IPS-18a (cell line): ENCODE measurements around the gene LAD1.

Source experiments
- H3K27ac ChIP-seq: one replicate; pipeline ENCODE4 v1.5.1; 2013; ENCODE audit warnings: low read length
- H3K27me3 ChIP-seq: one replicate; pipeline ENCODE4 v1.6.1; 2013; ENCODE audit warnings: mild to moderate bottlenecking, low read length; ENCODE audit not compliant: control insufficient read depth, insufficient read depth
- H3K36me3 ChIP-seq: one replicate; pipeline ENCODE4 v1.6.1; 2013; ENCODE audit warnings: low read depth, low read length; ENCODE audit not compliant: control insufficient read depth
- H3K4me1 ChIP-seq: one replicate; pipeline ENCODE4 v1.6.1; 2013; ENCODE audit warnings: low read depth, low read length; ENCODE audit not compliant: control insufficient read depth
- H3K4me3 ChIP-seq: one replicate; pipeline ENCODE4 v1.5.1; 2013; ENCODE audit warnings: low read length
- H3K9ac ChIP-seq: one replicate; pipeline ENCODE4 v1.6.1; 2013; ENCODE audit warnings: mild to moderate bottlenecking, low read length, moderate library complexity
- H3K9me3 ChIP-seq: one replicate; pipeline ENCODE4 v1.6.1; 2013; ENCODE audit warnings: low read depth, low read length; ENCODE audit not compliant: control insufficient read depth

The LAD1 gene

GRCh38 chr1:201344206-201345080, 54.7 kb downstream of the LAD1 start:
- H3K4me1 ChIP-seq: peaks cover 26% of the 10 kb centered on the region

GRCh38 chr1:201341377-201341776, 57.7 kb downstream of the LAD1 start:
- H3K27me3 ChIP-seq: no peaks in the 10 kb centered on the region
- no peak overlapping the region for H3K4me3 ChIP-seq
- no peaks in the 10 kb centered on the region for H3K36me3 ChIP-seq
- no peak overlapping the region for H3K27ac ChIP-seq
- no peak overlapping the region for H3K9ac ChIP-seq
- H3K9me3 ChIP-seq: no peaks in the 10 kb centered on the region
- H3K4me1 ChIP-seq: peaks cover 2% of the 10 kb centered on the region

More at GRCh38 chr1:201344206-201345080, 54.7 kb downstream of the LAD1 start:
- H3K27ac ChIP-seq: no peak overlapping the region
- no peak overlapping the region for H3K9ac ChIP-seq
- no peaks in the 10 kb centered on the region for H3K27me3 ChIP-seq
- H3K9me3 ChIP-seq: no peaks in the 10 kb centered on the region
- H3K36me3 ChIP-seq: no peaks in the 10 kb centered on the region
- H3K4me3 ChIP-seq: no peak overlapping the region

GRCh38 chr1:201336711-201337450, 62.2 kb downstream of the LAD1 start:
- Histone ChIP-seq H3K27me3 (no peaks in the 10 kb centered on the region), H3K4me1 (no peaks in the 10 kb centered on the region), H3K9me3 (no peaks in the 10 kb centered on the region), H3K4me3 (no peak overlapping the region), H3K27ac (no peak overlapping the region), H3K36me3 (no peaks in the 10 kb centered on the region), H3K9ac (no peak overlapping the region)

DNA sequence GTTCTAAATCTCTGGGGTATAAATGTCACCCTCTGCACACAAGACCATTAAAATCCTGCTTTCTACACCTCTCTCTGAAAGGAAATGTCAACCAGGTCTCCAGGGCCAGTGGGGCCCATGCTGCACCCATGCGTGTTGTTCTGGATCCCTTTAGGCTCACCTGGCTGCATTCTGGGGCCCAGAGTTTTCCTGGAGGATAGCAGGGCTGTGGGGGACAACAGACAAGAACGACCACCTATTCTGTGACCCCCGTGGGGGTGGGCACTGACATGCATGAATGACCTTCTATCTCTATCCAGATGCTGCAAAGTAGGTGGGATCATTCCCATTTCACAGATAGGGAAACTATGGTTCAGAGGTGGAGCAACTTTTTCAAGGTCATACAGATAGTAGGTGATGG, 63.2 kb downstream of the LAD1 start:
- Histone ChIP-seq H3K4me3 (no peak overlapping the region), H3K36me3 (no peaks in the 10 kb centered on the region), H3K27ac (no peak overlapping the region), H3K4me1 (no peaks in the 10 kb centered on the region), H3K9me3 (no peaks in the 10 kb centered on the region), H3K27me3 (no peaks in the 10 kb centered on the region), H3K9ac (no peak overlapping the region)

DNA sequence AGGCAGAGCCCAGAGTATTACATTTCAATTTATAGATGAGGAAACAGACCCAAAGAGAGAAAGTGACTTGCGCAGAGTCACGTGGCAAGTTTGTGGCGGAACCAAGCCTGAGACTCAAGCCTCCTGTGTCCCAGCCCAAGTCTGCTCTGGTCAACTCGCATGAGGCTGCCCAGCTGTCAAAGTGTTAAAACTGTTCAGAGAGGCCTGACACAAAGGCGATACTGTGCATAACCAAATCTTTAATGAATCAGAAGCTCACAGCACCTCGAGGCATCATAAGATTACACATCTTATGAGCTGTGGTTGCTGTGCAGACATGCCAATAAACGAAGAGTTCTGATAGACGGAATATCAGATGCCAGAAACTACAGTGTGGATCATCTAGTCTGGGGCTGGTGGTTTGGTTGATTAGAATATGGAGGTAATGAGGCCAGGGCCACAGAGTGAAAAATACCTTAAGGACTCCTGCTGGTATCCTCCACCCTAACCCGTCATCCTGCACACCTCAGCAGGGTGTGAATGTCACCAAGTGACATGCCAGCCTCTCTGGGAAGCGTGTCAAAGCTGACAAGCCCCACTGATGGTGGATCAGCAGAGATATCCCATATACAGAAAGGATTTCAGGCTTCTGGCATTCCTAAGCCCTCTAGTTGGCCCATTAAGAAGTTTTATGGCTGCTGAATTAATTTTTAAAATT, 63.8 kb downstream of the LAD1 start:
- Histone ChIP-seq H3K9me3 (no peaks in the 10 kb centered on the region), H3K36me3 (no peaks in the 10 kb centered on the region), H3K4me1 (no peaks in the 10 kb centered on the region), H3K9ac (no peak overlapping the region), H3K27ac (no peak overlapping the region), H3K4me3 (no peak overlapping the region), H3K27me3 (no peaks in the 10 kb centered on the region)

GRCh38 chr1:201334325-201335173, 64.6 kb downstream of the LAD1 start:
- Histone ChIP-seq H3K4me1 (no peaks in the 10 kb centered on the region), H3K27me3 (no peaks in the 10 kb centered on the region), H3K9ac (no peak overlapping the region), H3K36me3 (no peaks in the 10 kb centered on the region), H3K9me3 (no peaks in the 10 kb centered on the region), H3K4me3 (no peak overlapping the region), H3K27ac (no peak overlapping the region)

- no peaks in the 10 kb centered on the region for H3K27me3 ChIP-seq
- H3K9ac ChIP-seq: no peak overlapping the region
- no peak overlapping the region for H3K4me3 ChIP-seq
- no peaks in the 10 kb centered on the region for H3K9me3 ChIP-seq
- no peaks in the 10 kb centered on the region for H3K36me3 ChIP-seq
- H3K27ac ChIP-seq: no peak overlapping the region
- H3K4me1 ChIP-seq: no peaks in the 10 kb centered on the region
Observed at GRCh38 chr1:201332616-201333335, 66.3 kb downstream of the LAD1 start.

DNA sequence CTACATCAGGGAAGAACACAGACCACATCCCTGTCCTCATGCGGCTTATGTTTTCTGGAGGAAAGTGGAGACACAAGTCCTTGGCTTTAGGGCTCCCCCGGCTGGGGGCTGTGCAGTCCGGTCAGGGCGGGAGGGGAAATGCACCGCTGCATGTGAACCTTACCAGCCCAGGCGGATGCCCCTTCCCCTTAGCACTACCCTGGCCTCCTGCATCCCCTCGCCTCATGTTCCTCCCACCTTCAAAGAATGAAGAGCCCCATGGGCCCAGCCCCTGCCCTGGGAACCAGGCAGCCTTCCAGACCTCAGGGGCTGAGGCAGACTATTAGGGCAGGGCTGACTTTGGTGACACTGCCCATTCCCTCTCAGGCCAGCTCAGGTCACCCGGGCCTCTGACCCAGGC, 67.1 kb downstream of the LAD1 start:
- H3K27me3 ChIP-seq: no peaks in the 10 kb centered on the region
- no peak overlapping the region for H3K4me3 ChIP-seq
- H3K27ac ChIP-seq: no peak overlapping the region
- no peak overlapping the region for H3K9ac ChIP-seq
- H3K4me1 ChIP-seq: no peaks in the 10 kb centered on the region
- no peaks in the 10 kb centered on the region for H3K9me3 ChIP-seq
- H3K36me3 ChIP-seq: no peaks in the 10 kb centered on the region

GRCh38 chr1:201331166-201331565, 68.0 kb downstream of the LAD1 start:
- H3K9me3 ChIP-seq: no peaks in the 10 kb centered on the region
- no peaks in the 10 kb centered on the region for H3K36me3 ChIP-seq
- H3K27me3 ChIP-seq: no peaks in the 10 kb centered on the region
- H3K27ac ChIP-seq: no peak overlapping the region
- no peak overlapping the region for H3K9ac ChIP-seq
- H3K4me1 ChIP-seq: no peaks in the 10 kb centered on the region
- no peak overlapping the region for H3K4me3 ChIP-seq
